Neuronal stem cell (in vitro differentiated cells): ENCODE measurements around the gene FIBP.
"Not testable (repeated sequence)": the region's sequence is repeated elsewhere in the genome, so short reads cannot be mapped to it uniquely, and the experiment has no call there.

ENCODE experiments used
- DNase-seq: peaks from one replicate; pipeline ENCODE4 v3.0.0-alpha.2; 2013; ENCODE audit warnings: low spot score
- H2AFZ ChIP-seq: one replicate; pipeline ENCODE4 v1.6.1; 2013; ENCODE audit warnings: mild to moderate bottlenecking, low read length, inconsistent platforms
- H2AK5ac ChIP-seq: 2 replicates; pipeline ENCODE4 v1.6.1; 2013; ENCODE audit warnings: low read depth, mild to moderate bottlenecking, inconsistent platforms, low read length, moderate library complexity, mixed read lengths
- H2BK120ac ChIP-seq: 2 replicates; pipeline ENCODE4 v1.6.1; 2013; ENCODE audit warnings: low read depth, mild to moderate bottlenecking, inconsistent platforms, low read length, moderate library complexity, mixed read lengths
- H2BK12ac ChIP-seq: one replicate; pipeline ENCODE4 v1.6.1; 2013; ENCODE audit warnings: low read length, inconsistent platforms
- H2BK15ac ChIP-seq: 2 replicates; pipeline ENCODE4 v1.6.1; 2013; ENCODE audit warnings: mild to moderate bottlenecking, low read length, inconsistent platforms, mixed read lengths
- H2BK5ac ChIP-seq: one replicate; pipeline ENCODE4 v1.6.1; 2013; ENCODE audit warnings: inconsistent platforms, mild to moderate bottlenecking, low read length, moderate library complexity
- H3K14ac ChIP-seq: one replicate; pipeline ENCODE4 v1.6.1; 2013; ENCODE audit warnings: low read length, inconsistent platforms
- H3K18ac ChIP-seq: 2 replicates; pipeline ENCODE4 v1.6.1; 2013; ENCODE audit warnings: low read length, inconsistent platforms
- H3K23ac ChIP-seq: 2 replicates; pipeline ENCODE4 v1.6.1; 2013; ENCODE audit warnings: low read depth, mild to moderate bottlenecking, mixed read lengths, low read length, inconsistent platforms; ENCODE audit not compliant: poor library complexity
- H3K27ac ChIP-seq: replicated peaks from 3 replicates; pipeline ENCODE4 v1.5.1; 2013; ENCODE audit warnings: low read length, inconsistent platforms
- H3K27me3 ChIP-seq, 3 experiments: 2 replicates each; pipeline ENCODE4 v1.6.1; 2013; ENCODE audit warnings: low read length in 3 of 3, mild to moderate bottlenecking in 2 of 3, inconsistent platforms in 1 of 3, low read depth in 1 of 3, mixed read lengths in 1 of 3, moderate library complexity in 1 of 3; ENCODE audit not compliant: control insufficient read depth in 3 of 3, insufficient read depth in 3 of 3
- H3K36me3 ChIP-seq, 2 donors: replicated peaks in 1 of 2; 2 replicates each; pipeline ENCODE4 v1.6.1; 2013; ENCODE audit warnings: low read length in 2 of 2; ENCODE audit not compliant: control insufficient read depth in 2 of 2, insufficient read depth in 2 of 2
- H3K4ac ChIP-seq: 2 replicates; pipeline ENCODE4 v1.6.1; 2013; ENCODE audit warnings: inconsistent platforms, mild to moderate bottlenecking, low read length, moderate library complexity
- H3K4me1 ChIP-seq, 2 donors: 1 replicate in 1 of 2; 2 replicates in 1 of 2; pipeline ENCODE4 v1.6.1; 2013; ENCODE audit warnings: low read length in 2 of 2, low read depth in 1 of 2; ENCODE audit not compliant: control insufficient read depth in 2 of 2, insufficient read depth in 1 of 2
- H3K4me2 ChIP-seq: one replicate; pipeline ENCODE4 v1.6.1; 2013; ENCODE audit warnings: mild to moderate bottlenecking, low read length, inconsistent platforms; ENCODE audit not compliant: insufficient read depth, poor library complexity, severe bottlenecking
- H3K4me3 ChIP-seq, 2 donors: 2 replicates each; pipeline ENCODE4 v1.5.1; 2013; ENCODE audit warnings: low read length in 2 of 2, mild to moderate bottlenecking in 2 of 2, inconsistent platforms in 1 of 2, moderate library complexity in 1 of 2
- H3K79me1 ChIP-seq: one replicate; pipeline ENCODE4 v1.6.1; 2013; ENCODE audit warnings: low read depth, mild to moderate bottlenecking, inconsistent platforms, low read length, moderate library complexity
- H3K9ac ChIP-seq: one replicate; pipeline ENCODE4 v1.6.1; 2013; ENCODE audit warnings: mild to moderate bottlenecking, low read depth, low read length, inconsistent platforms; ENCODE audit not compliant: poor library complexity
- H3K9me3 ChIP-seq, 2 donors: replicated peaks in 1 of 2; 2 replicates each; pipeline versions ENCODE3 to v1.6.1; 2013; ENCODE audit warnings: low read length in 2 of 2, mild to moderate bottlenecking in 2 of 2, inconsistent platforms in 1 of 2, low read depth in 1 of 2, mixed read lengths in 1 of 2, moderate library complexity in 1 of 2; ENCODE audit not compliant: control insufficient read depth in 2 of 2, insufficient read depth in 1 of 2
- H4K8ac ChIP-seq: one replicate; pipeline ENCODE4 v1.6.1; 2013; ENCODE audit warnings: low read depth, mild to moderate bottlenecking, inconsistent platforms, low read length, moderate library complexity
- H4K91ac ChIP-seq: one replicate; pipeline ENCODE4 v1.6.1; 2013; ENCODE audit warnings: low read length, low read depth, mild to moderate bottlenecking, inconsistent platforms; ENCODE audit not compliant: poor library complexity
- WGBS, 2 donors: extraction: QIAGEN DNeasy Blood & Tissue Kit; methylation state at CpG; one replicate each; pipeline ENCODE4 v1.1.7; 2013; ENCODE audit warnings: missing lambda C conversion rate in 2 of 2, mixed read lengths in 1 of 2; ENCODE audit not compliant: insufficient read length in 2 of 2, insufficient replicate concordance in 1 of 2; ENCODE audit errors: extremely low coverage in 2 of 2; 5-methylcytosine and 5-hydroxymethylcytosine counted together

Gene FIBP

DNA sequence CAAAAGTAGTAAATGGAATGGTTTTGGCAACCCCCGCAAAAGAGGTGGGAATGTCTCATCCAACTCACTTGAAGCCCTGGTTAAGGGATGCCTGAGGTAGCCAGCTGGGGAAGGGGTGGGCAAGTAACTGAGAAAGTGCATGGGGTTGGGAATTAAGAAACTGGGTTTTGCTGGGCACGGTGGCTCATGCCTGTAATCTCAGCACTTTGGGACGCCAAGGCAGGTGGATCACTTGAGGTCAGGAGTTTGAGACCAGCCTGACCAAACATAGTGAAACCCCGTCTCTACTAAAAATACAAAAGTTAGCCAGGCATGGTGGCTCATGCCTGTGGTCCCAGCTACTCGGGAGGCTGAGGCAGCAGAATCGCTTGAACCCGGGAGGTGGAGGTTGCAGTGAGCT lies 39.6 kb downstream of the FIBP start:
- H2BK15ac ChIP-seq, H2BK120ac ChIP-seq, H3K18ac ChIP-seq, H3K4me1 ChIP-seq, H3K27me3 ChIP-seq, H3K79me1 ChIP-seq, H3K23ac ChIP-seq, H3K9ac ChIP-seq, H3K4me3 ChIP-seq, H4K8ac ChIP-seq, H2BK5ac ChIP-seq, H3K14ac ChIP-seq, H3K4me2 ChIP-seq, H4K91ac ChIP-seq, H2AFZ ChIP-seq, DNase-seq, H2BK12ac ChIP-seq, H3K4ac ChIP-seq, H3K27ac ChIP-seq, H2AK5ac ChIP-seq: not testable (repeated sequence)
- Histone ChIP-seq H3K36me3 (peaks cover 24% of the 10 kb centered on the region in 2 donors), H3K9me3 (peaks cover 6 to 14% of the 10 kb centered on the region in 2 donors)
- no CpG with 5 or more reads among the region's 7 CpGs for WGBS, 2 donors

DNA sequence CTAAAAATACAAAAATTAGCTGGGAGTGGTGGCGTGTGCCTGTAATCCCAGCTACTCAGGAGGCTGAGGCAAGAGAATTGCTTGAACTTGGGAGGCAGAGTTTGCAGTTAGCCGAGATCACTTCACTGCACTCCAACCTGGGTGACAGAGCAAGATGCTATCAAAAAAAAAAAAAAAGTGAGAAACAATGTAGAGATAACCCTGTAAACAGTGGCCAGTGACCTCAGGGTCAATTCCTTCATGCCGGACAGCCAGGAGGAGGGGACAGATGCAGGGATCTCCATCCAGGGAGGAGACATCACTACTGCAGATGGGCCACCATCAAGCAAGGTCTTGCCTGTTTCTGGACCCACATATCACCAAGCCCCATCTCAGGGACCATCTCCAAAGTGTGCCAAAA lies 40.5 kb downstream of the FIBP start:
- Histone ChIP-seq H3K18ac (no peak overlapping the region), H3K4me2 (no peak overlapping the region), H3K79me1 (no peaks in the 10 kb centered on the region), H2AFZ (no peak overlapping the region), H2BK120ac (no peak overlapping the region), H3K4me3 (no peak overlapping the region), H3K27me3 (no peaks in the 10 kb centered on the region), H3K36me3 (peaks cover 14 to 16% of the 10 kb centered on the region in 2 donors), H3K4ac (no peak overlapping the region), H3K14ac (no peak overlapping the region), H4K91ac (no peak overlapping the region), H3K4me1 (peaks cover 0 to 4% of the 10 kb centered on the region in 2 donors), H2BK12ac (no peak overlapping the region), H2BK15ac (no peak overlapping the region), H3K9ac (no peak overlapping the region), H3K9me3 (peaks cover 6 to 11% of the 10 kb centered on the region in 2 donors), H2BK5ac (no peak overlapping the region), H3K27ac (no peak overlapping the region), H3K23ac (no peak overlapping the region), H4K8ac (no peak overlapping the region), H2AK5ac (no peak overlapping the region)
- DNase-seq = no peak
- no CpG with 5 or more reads among the region's 3 CpGs for WGBS, 2 donors

DNA sequence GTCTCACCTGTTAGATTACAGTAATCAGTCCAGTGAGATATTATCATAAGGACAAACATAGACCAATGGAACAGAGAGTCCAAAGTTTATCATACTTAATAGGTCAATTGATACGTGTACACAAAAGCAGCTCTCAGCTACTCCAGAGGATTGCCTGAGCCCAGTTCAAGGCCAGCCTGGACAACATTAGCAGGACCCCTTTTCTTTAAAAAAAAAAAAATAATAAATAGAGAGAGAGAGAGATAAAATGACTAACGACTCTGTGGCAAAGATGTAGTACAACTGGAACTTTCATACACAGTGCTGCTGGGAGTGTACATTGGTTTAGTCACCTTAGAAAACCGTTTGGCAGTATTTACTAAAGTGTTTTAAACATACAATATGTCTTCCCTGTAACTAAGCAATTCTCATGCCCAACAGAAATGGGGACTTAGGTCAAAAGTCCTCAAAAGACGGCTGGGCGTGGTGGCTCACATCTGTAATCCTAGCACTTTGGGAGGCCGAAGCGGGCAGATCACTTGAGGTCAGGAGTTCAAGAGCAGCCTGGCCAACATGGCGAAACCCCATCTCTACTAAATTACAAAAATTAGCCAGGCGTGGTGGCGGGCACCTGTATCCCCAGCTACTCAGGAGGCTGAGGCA lies 43.9 kb downstream of the FIBP start:
- Histone ChIP-seq H3K4me2 (no peak overlapping the region), H2BK120ac (no peak overlapping the region), H3K9ac (no peak overlapping the region), H3K9me3 (no peaks in the 10 kb centered on the region), H4K91ac (no peak overlapping the region), H3K14ac (no peak overlapping the region), H2AK5ac (no peak overlapping the region), H3K4me1 (peaks cover 0 to 2% of the 10 kb centered on the region in 2 donors), H2BK15ac (no peak overlapping the region), H2BK12ac (no peak overlapping the region), H3K27ac (no peak overlapping the region), H3K23ac (no peak overlapping the region), H3K4ac (no peak overlapping the region), H3K27me3 (no peaks in the 10 kb centered on the region), H3K4me3 (no peak overlapping the region), H2AFZ (no peak overlapping the region), H2BK5ac (no peak overlapping the region), H3K36me3 (no peaks in the 10 kb centered on the region), H3K18ac (no peak overlapping the region), H3K79me1 (no peaks in the 10 kb centered on the region), H4K8ac (no peak overlapping the region)
- DNase-seq = no peak
- no CpG with 5 or more reads among the region's 10 CpGs for WGBS, 2 donors

DNA sequence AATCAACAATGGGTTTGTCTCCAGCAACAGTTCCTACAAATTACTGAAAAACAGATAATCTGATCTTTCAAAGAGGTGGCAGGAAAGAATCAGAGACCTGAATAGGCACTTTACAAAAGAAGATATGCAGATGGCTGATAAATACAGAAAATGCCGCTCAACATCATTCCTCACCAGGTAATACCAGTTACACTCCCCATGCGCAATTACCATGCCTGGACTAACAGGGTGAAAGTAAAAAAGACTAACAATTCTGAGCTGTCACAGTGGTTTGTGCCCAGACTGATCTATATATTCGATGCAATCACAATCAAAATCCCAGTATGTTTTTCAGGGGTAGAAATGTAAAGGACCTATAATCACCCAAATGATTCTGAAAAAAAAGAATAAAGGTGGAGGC lies 44.5 kb downstream of the FIBP start:
- H3K4me3 ChIP-seq = no peak overlapping the region

More for the DNA sequence above, 44.5 kb downstream of the FIBP start:
- H2BK15ac ChIP-seq = no peak overlapping the region
- H3K36me3 ChIP-seq = no peaks in the 10 kb centered on the region
- no peak overlapping the region for H3K27ac ChIP-seq
- no peak overlapping the region for H3K4ac ChIP-seq
- no peak for DNase-seq
- WGBS, 2 donors = no CpG with 5 or more reads among the region's 3 CpGs
- H3K9me3 ChIP-seq = no peaks in the 10 kb centered on the region
- H2BK12ac ChIP-seq = no peak overlapping the region
- H3K27me3 ChIP-seq = no peaks in the 10 kb centered on the region
- no peaks in the 10 kb centered on the region for H3K79me1 ChIP-seq
- H2BK5ac ChIP-seq = no peak overlapping the region
- no peak overlapping the region for H2AK5ac ChIP-seq
- H3K18ac ChIP-seq = no peak overlapping the region
- H3K14ac ChIP-seq = no peak overlapping the region
- no peak overlapping the region for H3K9ac ChIP-seq
- no peak overlapping the region for H3K4me2 ChIP-seq
- H2AFZ ChIP-seq = no peak overlapping the region
- no peak overlapping the region for H3K23ac ChIP-seq
- no peaks in the 10 kb centered on the region for H3K4me1 ChIP-seq
- no peak overlapping the region for H4K91ac ChIP-seq
- H2BK120ac ChIP-seq = no peak overlapping the region
- H4K8ac ChIP-seq = no peak overlapping the region
